Parathyroid adenoma (tissue), 2 donors: Measurements from ENCODE around the gene SDF4.

ENCODE experiments used
- H2AFZ ChIP-seq: fragments of 300-600 bp; sonication (generic); one replicate; pipeline ENCODE4 v1.7.0; 2017; ENCODE audit warnings: antibody characterized with exemption, mild to moderate bottlenecking
- H3K27ac ChIP-seq: fragments of 300-600 bp; sonication (generic); one replicate; pipeline ENCODE4 v1.7.0; 2017
- H3K27me3 ChIP-seq: fragments of 300-600 bp; sonication (generic); one replicate; pipeline ENCODE4 v1.7.0; 2017; ENCODE audit warnings: low read length; ENCODE audit not compliant: control insufficient read depth, insufficient read depth
- H3K36me3 ChIP-seq: fragments of 300-600 bp; sonication (generic); one replicate; pipeline ENCODE4 v1.7.0; 2017; ENCODE audit warnings: low read length; ENCODE audit not compliant: control insufficient read depth, insufficient read depth
- H3K4me1 ChIP-seq: fragments of 300-600 bp; sonication (generic); one replicate; pipeline ENCODE4 v1.7.0; 2017; ENCODE audit warnings: control low read depth
- H3K4me2 ChIP-seq: fragments of 300-600 bp; sonication (generic); one replicate; pipeline ENCODE4 v1.7.0; 2017; ENCODE audit warnings: low read length
- H3K4me3 ChIP-seq: fragments of 300-600 bp; sonication (generic); one replicate; pipeline ENCODE4 v1.7.0; 2017; ENCODE audit warnings: low read depth, low read length
- H3K79me2 ChIP-seq: fragments of 300-600 bp; sonication (generic); one replicate; pipeline ENCODE4 v1.7.0; 2017; ENCODE audit warnings: control low read depth
- H3K9ac ChIP-seq: fragments of 300-600 bp; sonication (generic); one replicate; pipeline ENCODE4 v1.7.0; 2017; ENCODE audit warnings: mild to moderate bottlenecking
- H3K9me3 ChIP-seq: fragments of 300-600 bp; sonication (generic); one replicate; pipeline ENCODE4 v1.7.0; 2017; ENCODE audit warnings: low read length; ENCODE audit not compliant: control insufficient read depth
- TF ChIP-seq, protein P1 (sequence below): fragments of 300-600 bp; sonication (generic); IDR thresholded peaks from one replicate; pipeline ENCODE4 v1.7.0; 2017; ENCODE audit warnings: antibody characterized with exemption, mild to moderate bottlenecking
- donor health status: primary hyperparathyroidism.

The SDF4 gene

DNA sequence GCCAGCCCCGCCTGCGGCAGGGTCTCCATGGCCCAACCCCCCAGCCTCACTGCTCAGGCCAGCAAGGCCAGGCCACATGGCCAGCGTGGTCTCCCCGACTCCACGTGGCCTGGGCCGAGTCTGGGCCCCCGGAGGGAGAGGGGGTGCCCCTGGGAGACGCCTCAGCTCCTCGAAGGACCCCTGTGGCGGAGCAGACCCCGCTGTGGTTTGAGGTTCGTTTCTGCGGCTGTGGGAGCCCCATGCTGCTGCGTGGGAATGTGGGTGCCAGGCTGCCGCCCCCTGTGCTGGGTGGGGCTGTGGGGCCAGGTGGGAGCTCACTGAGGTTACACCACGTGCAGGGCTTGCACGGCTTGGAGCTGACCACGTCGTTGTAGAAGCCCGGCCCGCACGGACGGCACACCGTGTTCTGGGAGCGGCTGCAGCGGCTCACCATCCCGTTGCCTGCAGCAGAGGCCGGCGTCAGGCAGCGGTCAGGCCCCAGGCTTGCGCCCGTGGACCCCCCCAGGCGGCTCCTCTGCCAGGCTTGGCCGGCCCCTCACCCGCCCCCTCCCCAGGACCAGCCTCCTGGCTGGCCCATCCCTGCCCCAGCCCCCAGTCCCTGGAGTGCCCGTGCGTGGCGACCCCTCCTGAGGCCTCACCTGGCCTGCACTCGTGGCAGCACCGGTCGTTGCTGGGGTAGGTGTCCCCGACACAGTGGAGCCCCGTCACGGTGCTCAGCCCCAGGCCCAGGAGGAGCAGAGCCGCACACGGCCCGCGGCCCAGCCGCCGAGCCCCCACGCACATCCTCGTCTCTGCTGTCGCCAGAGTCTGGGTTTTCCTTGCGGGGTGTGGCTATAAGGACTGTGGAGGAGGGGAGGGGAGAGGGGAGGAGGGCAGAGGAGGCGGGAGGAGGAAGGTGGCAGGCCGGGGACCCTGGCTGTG is 18.2 kb downstream of the SDF4 start, which contains the start of gene TNFRSF4:
TSS of gene TNFRSF4 (minus strand) at position 809 of the 921 bp plus-strand sequence. CDS start at position 783, 26 bp downstream.
- H3K27me3 ChIP-seq = no peaks in the 10 kb centered on the region
- no peak within 1 kb of the TSS for H3K27ac ChIP-seq
- no peaks in the 10 kb centered on the region for H3K4me1 ChIP-seq
- no peaks in the 10 kb centered on the region for H3K9me3 ChIP-seq
- no peak within 1 kb of the TSS for H3K4me2 ChIP-seq
- no peaks in the 10 kb centered on the region for H3K79me2 ChIP-seq
- TF ChIP-seq, protein P1, sequence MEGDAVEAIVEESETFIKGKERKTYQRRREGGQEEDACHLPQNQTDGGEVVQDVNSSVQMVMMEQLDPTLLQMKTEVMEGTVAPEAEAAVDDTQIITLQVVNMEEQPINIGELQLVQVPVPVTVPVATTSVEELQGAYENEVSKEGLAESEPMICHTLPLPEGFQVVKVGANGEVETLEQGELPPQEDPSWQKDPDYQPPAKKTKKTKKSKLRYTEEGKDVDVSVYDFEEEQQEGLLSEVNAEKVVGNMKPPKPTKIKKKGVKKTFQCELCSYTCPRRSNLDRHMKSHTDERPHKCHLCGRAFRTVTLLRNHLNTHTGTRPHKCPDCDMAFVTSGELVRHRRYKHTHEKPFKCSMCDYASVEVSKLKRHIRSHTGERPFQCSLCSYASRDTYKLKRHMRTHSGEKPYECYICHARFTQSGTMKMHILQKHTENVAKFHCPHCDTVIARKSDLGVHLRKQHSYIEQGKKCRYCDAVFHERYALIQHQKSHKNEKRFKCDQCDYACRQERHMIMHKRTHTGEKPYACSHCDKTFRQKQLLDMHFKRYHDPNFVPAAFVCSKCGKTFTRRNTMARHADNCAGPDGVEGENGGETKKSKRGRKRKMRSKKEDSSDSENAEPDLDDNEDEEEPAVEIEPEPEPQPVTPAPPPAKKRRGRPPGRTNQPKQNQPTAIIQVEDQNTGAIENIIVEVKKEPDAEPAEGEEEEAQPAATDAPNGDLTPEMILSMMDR = no peak
- no peak within 1 kb of the TSS for H2AFZ ChIP-seq
- no peak within 1 kb of the TSS for H3K9ac ChIP-seq
- no peak within 1 kb of the TSS for H3K4me3 ChIP-seq
- no peaks in the 10 kb centered on the region for H3K36me3 ChIP-seq

DNA sequence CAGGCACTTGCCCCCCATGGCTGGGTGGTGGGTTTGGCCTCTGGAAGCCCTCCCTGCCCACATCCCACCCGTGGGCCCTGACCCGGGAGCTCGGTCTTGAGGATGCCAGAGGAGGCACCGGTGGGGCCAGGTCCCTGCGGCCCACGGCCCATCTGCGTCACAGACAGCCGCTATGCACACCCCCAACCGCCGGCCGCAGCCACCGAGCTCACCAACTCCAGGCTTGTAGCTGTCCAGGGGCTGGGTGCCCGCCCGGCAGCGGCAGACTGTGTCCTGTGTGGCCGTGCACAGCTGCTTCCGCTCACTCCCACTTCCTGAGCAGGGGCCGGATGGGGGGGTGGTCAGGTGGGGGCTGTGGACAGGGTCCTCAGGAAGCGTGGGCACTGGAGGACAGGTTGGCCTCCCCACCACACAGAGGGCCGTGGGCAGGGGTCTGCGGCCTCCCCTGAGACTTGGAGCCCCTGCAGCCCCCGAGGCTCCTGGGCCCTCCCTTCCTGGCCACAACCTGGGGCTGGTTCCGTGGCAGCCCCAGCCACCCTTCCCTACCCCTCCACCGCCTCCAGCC is 18.9 kb downstream of the SDF4 start:
- no peak overlapping the region for H3K9ac ChIP-seq
- no peaks in the 10 kb centered on the region for H3K79me2 ChIP-seq
- no peak overlapping the region for H3K27ac ChIP-seq
- no peaks in the 10 kb centered on the region for H3K36me3 ChIP-seq
- no peak overlapping the region for H3K4me2 ChIP-seq
- H3K9me3 ChIP-seq = no peaks in the 10 kb centered on the region
- no peaks in the 10 kb centered on the region for H3K4me1 ChIP-seq
- H3K27me3 ChIP-seq = no peaks in the 10 kb centered on the region
- peak overlapping the region; percentile 22 for H3K4me3 ChIP-seq
- TF ChIP-seq, protein P1 = no peak
- no peak overlapping the region for H2AFZ ChIP-seq

DNA sequence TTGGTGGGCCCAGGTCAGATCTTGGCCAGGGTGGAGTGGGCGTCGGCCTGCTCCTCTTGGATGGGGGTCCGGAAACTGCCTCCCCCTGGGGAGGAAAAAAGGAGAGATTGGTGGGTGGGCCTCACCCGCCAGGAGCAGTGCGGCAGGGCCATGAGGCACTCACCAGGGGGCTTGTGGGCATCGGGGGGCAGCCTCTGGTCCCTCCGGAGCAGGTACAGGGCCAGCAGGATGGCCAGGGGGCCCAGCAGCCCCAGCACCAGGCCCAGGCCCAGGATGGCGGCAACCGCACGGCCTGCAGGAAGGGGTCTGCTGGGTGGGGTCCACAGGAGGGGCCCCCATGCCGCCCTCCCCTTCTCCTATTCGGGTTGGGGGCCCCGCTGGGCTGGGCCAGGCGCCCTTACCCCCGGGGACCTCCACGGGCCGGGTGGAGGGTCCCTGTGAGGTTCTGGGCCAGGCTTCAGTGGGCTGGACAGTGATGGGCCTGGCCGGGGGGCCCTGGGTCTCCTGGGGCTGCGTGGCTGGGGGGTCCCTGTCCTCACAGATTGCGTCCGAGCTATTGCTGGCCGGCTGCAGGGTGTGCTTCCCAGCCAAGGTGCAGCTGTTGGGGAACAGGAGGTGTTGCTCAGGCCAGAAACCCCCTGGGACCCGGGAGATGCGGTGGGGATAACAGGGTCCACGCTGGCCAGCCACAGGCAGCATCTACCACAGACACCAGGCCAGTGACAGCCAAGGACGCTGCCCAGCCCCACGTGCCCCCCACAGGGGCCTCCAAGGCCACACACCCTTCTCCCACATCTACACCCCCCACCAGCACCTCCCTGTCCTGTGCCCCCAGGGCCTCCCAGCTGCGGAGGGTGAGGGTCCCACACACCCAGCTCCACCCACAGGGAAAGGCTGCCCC is 20.0 kb downstream of the SDF4 start:
- Histone ChIP-seq H3K27ac (no peak overlapping the region), H3K9ac (no peak overlapping the region), H3K9me3 (no peaks in the 10 kb centered on the region), H3K4me3 (no peak overlapping the region), H2AFZ (no peak overlapping the region), H3K27me3 (no peaks in the 10 kb centered on the region), H3K4me2 (no peak overlapping the region), H3K36me3 (no peaks in the 10 kb centered on the region), H3K4me1 (no peaks in the 10 kb centered on the region), H3K79me2 (no peaks in the 10 kb centered on the region)
- TF ChIP-seq, protein P1 = no peak

DNA sequence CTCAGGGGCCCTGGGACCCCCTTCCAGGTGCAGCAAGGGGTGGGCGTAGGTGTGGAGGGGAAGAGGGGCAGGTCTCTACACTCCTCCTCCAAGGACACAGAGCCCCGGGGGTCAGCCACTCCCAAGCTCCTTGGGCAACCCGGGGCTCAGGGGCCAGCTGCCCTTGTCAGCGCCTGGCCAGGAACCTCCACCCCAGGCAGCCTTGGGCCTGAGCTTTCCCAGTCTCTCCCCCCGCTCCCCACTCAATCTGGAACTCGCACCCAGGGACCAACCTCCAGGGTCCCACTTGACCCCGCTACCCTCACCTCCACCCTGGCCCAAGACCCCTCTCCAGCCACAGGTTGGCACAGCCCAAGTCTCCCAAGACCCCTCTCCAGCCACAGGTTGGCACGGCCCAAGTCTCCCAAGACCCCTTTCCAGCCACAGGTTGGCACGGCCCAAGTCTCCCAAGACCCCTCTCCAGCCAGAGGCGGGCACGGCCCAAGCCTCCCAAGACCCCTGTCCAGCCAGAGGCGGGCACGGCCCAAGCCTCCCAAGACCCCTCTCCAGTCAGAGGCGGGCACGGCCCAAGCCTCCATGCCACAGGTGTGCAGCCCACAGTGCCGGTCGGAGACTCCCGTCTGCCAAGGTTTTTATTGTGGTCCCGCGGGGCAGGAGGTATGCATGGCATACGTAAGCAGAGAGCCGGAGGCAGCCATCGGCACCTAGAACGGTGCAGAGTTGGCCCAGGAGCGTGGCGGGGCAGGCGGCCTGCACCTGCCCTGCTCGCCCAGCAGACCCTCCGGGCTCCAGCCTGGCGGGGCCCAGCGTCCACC is 20.9 kb downstream of the SDF4 start:
- Histone ChIP-seq H3K27me3 (no peaks in the 10 kb centered on the region), H3K4me2 (no peak overlapping the region), H3K4me3 (no peak overlapping the region), H2AFZ (no peak overlapping the region), H3K9me3 (no peaks in the 10 kb centered on the region), H3K27ac (no peak overlapping the region), H3K4me1 (no peaks in the 10 kb centered on the region), H3K79me2 (no peaks in the 10 kb centered on the region), H3K9ac (no peak overlapping the region), H3K36me3 (no peaks in the 10 kb centered on the region)
- TF ChIP-seq, protein P1 = no peak
